GM12801 (cell line): Measurements from ENCODE around the gene MACROD2.

Experiments
- CTCF ChIP-seq: IDR thresholded peaks from one replicate; pipeline ENCODE4 v1.5.1; 2011; ENCODE audit warnings: control low read depth; ENCODE audit not compliant: insufficient read length; ENCODE audit errors: extremely low read depth

The MACROD2 gene

DNA sequence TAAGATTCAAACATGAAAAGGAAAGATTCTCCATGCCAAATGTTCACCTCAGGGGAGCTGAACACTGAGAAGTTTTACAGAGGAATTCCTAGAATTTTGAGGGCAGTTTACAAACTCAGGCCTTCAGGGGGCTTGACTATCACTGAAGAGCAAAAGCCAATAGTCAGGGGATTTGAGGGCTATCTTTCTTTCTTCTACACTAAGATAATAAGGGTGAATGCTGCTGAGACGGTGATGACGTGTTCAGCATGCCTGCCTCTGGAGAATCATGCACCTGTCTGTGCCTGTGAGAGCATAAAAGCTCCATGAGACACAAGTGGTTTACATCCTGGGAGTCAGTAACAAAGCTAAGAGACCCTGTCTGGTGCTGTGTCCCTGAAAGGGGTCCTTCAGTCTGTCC is 1492.4 kb downstream of the MACROD2 start:
- no peak for TF ChIP-seq CTCF

- TF ChIP-seq CTCF, result no peak
These were observed 1496.3 kb downstream of the MACROD2 start for GRCh38 chr20:15491575-15491974.

DNA sequence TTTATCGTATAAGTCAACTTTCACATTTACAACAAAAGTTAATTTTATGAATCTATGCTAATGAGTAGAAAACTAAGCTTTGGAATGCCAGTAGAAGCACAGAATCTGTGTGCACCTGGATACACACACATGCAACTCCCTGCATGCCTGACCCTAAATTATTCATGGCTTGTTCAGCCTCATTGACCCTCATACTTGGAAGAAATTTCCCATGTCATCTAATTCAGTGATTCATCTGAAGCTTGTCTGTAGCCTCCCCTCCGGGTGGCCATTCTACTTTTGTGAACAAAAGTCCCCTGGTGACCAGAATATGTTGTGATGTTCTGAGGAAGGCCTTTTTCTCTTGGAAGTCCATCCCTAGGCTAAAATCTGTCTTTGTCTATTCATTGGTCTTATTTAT is 1499.5 kb downstream of the MACROD2 start:
- no peak for TF ChIP-seq CTCF

GRCh38 chr20:15496501-15497039 is 1501.3 kb downstream of the MACROD2 start:
- TF ChIP-seq CTCF, result no peak

- no peak for TF ChIP-seq CTCF
These were observed 1503.6 kb downstream of the MACROD2 start for GRCh38 chr20:15498926-15499325.

- TF ChIP-seq CTCF, result no peak
These were observed 1511.0 kb downstream of the MACROD2 start for GRCh38 chr20:15506311-15506710.

- no peak for TF ChIP-seq CTCF
These were observed 1511.8 kb downstream of the MACROD2 start for GRCh38 chr20:15507151-15507550.

DNA sequence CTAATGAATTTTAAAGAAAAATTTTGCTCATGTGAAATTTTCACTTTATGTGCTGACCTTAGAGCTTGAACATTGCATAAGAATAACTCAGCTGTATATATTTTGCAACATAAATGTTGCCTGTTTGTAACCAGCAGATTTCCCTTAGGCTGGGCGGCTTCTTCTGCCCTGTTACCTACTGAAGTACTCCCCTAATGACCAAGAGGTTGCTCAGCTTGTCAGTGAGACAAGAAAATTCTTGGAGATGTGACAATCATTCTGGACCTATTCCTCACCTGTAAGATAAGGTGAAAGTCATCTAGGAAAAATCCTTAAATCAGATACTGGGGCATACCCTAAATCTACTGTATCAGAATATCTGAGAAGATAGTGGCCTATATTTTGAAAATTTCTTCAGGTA is 1516.2 kb downstream of the MACROD2 start:
- no peak for TF ChIP-seq CTCF
